Caki2 (cell line): ENCODE data around the gene LEMD3. TPM values are rescaled to one million over a fixed set of nuclear protein-coding genes. Genes with fewer than 3 reads are reported as not detected.

ENCODE experiments used
- DNase-seq: peaks from one replicate; pipeline ENCODE4 v3.0.0-alpha.2; 2015; ENCODE audit warnings: low read depth
- in situ Hi-C: cut with HindIII; loops from 2 replicates; pipeline ENCODE4 v1.10.0; 2016; ENCODE audit warnings: low sequenced_read_pairs, low pct_unique_long_range_greater_than_20kb, mixed read lengths
- total RNA-seq: library from RNA; depleted of rRNA; stranded (reverse); fragments of >200 nt; shearing (Covaris generic); gene quantifications from 2 replicates; pipeline ENCODE4 v1.2.3, GENCODE V29; 2014; ENCODE audit warnings: low replicate concordance

The LEMD3 gene
- total RNA-seq, 1 experiment from 2014 or later: 28.3 TPM

- no peak for DNase-seq
- in situ Hi-C loops: no loop called here
These were observed 5.1 kb upstream of the LEMD3 start for GRCh38 chr12:65164244-65164643.

GRCh38 chr12:65164774-65165173 lies 4.6 kb upstream of the LEMD3 start:
- peak; percentile 27 for DNase-seq
- in situ Hi-C loops: no loop called here

GRCh38 chr12:65168681-65169319 lies 583 bp upstream of the LEMD3 start:
- no peak for DNase-seq
- in situ Hi-C loops: no loop called here

- peak; percentile 64 for DNase-seq
- in situ Hi-C loops: no loop called here
These were observed 962 bp downstream of the LEMD3 start for GRCh38 chr12:65170209-65170881.

- in situ Hi-C loops: no loop called here
- no peak for DNase-seq
These were observed 1.7 kb downstream of the LEMD3 start for GRCh38 chr12:65171073-65171472.

- DNase-seq: no peak
- in situ Hi-C loops: no loop called here
These were observed 2.5 kb downstream of the LEMD3 start for GRCh38 chr12:65171870-65172269.

- in situ Hi-C loops: no loop called here
- DNase-seq: no peak
These were observed 6.0 kb downstream of the LEMD3 start for GRCh38 chr12:65175385-65175784.

GRCh38 chr12:65182012-65182739 lies 12.8 kb downstream of the LEMD3 start:
- in situ Hi-C loops: no loop called here
- no peak for DNase-seq

GRCh38 chr12:65184176-65184857 lies 14.9 kb downstream of the LEMD3 start:
- DNase-seq: no peak
- in situ Hi-C loops: no loop called here

- in situ Hi-C loops: no loop called here
- no peak for DNase-seq
These were observed 15.5 kb downstream of the LEMD3 start for GRCh38 chr12:65184858-65185229.

- in situ Hi-C loops: no loop called here
- no peak for DNase-seq
These were observed 18.3 kb downstream of the LEMD3 start for GRCh38 chr12:65187665-65188064.

GRCh38 chr12:65188179-65188701 lies 18.9 kb downstream of the LEMD3 start:
- in situ Hi-C loops: no loop called here
- no peak for DNase-seq

GRCh38 chr12:65189028-65189718 lies 19.8 kb downstream of the LEMD3 start:
- in situ Hi-C loops: no loop called here
- no peak for DNase-seq

- no peak for DNase-seq
- in situ Hi-C loops: no loop called here
These were observed 23.7 kb downstream of the LEMD3 start for GRCh38 chr12:65192963-65193516.

- in situ Hi-C loops: no loop called here
- DNase-seq: no peak
These were observed 25.6 kb downstream of the LEMD3 start for GRCh38 chr12:65194949-65195348.

- in situ Hi-C loops: no loop called here
- DNase-seq: no peak
These were observed 26.1 kb downstream of the LEMD3 start for GRCh38 chr12:65195387-65196055.

- no peak for DNase-seq
- in situ Hi-C loops: no loop called here
These were observed 27.6 kb downstream of the LEMD3 start for GRCh38 chr12:65196762-65197567.
